Measurements from ENCODE around the gene ZFYVE16.
"Not testable (repeated sequence)": the region's sequence is repeated elsewhere in the genome, so short reads cannot be mapped to it uniquely, and the experiment has no call there.

The ZFYVE16 gene

DNA sequence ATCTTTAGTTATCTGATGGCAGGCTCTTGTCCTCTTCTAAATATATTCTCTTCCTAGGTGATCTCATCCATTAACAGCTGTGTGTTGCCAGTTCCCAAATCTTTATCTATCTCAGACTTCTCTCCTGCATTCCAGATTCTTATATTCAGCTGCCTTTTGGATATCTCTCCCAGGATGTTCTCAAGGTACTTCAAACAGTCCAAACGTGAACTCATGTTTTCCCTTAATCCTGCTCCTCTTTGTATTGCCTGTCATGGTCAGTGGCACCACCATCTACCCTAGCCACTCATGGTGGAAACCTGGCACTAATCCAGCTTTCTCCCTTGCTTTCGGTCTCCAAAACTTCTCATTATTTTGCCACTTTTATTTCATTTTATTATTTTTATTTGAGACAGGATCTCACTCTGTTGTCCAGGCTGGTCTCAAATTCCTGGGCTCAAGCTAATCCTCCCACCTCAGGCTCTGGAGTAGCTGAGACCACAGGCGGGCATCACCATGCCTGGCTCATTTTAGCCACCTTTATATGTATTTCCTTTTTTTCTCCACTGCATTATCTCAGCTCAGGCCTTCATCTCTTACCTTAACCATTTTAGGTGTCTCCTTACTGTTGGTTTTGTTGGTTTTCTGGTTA lies 3.8 kb downstream of the ZFYVE16 start:
- no peak for DNase-seq

DNA sequence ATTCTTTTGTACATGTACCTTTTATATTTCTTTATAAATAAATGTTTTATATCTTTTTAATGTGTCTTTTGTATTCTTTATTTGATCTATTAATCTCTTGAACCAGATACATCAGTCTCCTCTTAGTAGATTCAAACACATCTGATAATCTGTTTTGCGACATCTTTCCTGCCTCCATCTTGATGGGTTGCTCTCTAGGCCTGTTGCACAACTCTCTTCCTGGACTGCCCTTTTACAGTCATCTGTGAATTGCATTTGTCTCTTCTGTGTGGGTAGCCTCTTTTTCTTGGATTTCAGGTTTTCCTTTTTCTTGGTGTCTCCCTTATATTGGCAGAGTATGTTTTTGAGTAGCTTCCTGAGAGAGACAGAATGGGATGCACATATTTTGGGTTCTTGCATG lies 6.2 kb downstream of the ZFYVE16 start:
- DNase-seq: no peak

DNA sequence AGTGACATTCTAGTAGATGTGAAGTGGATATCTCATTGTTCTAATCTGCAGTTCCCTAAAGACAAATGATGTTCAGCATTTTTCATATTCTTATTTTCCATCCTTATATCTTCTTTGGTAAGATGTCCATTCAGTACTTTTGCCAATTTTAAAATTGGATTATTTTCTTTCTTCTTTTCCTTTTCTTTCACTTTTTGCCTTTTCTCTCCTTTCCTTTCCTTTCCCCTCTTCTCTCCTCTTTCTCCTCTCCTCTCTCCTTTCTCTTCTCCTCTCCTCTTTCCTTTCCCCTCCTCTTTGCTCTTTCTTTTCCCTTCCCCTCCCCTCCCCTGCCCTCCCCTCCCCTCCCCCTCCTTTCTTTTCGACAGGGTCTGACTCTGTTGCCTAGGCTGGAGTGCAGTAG lies 10.1 kb downstream of the ZFYVE16 start:
- DNase-seq: no peak

DNA sequence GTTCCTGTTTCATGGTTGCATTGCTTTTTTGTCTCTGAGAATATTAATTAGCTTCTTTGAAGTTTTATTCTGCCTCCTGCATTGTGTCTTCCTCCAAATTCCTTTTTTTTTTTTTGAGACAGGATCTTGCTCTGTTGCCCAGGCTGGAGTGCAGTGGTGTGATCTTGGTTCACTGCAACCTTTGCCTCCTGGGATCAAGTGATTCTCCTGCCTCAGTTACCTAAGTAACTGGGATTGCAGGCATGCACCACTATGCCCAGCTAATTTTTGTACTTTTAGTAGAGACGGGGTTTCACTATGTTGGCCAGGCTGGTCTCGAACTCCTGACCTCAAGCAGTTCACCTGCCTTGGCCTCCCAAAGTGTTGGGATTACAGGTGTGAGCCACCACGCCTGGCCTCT lies 16.5 kb downstream of the ZFYVE16 start:
- DNase-seq: not testable (repeated sequence)

DNA sequence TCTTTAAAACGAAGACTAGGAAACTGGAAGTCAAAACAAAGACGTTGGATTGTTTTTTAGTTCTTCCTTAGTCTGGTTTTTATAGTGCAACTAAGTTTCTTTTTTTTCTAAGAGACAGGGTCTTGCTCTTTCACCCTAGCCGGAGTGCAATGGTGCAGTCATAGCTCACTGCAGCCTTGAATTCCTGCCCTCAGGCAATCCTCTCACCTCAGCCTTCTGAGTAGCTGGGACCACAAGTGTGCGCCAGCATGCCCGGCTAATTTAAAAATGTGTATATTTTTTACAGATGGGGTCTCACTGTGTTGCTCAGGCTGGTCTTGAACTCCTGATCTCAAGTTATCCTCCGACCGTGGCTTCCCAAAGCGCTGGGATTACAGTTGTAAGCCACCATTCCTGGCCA lies 27.6 kb downstream of the ZFYVE16 start:
- no peak for DNase-seq

DNA sequence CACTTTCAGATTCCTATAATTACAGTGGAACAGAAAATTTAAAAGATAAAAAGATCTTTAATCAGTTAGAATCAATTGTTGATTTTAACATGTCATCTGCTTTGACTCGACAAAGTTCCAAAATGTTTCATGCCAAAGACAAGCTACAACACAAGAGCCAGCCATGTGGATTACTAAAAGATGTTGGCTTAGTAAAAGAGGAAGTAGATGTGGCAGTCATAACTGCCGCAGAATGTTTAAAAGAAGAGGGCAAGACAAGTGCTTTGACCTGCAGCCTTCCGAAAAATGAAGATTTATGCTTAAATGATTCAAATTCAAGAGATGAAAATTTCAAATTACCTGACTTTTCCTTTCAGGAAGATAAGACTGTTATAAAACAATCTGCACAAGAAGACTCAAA lies 29.5 kb downstream of the ZFYVE16 start:
- DNase-seq: no peak

DNA sequence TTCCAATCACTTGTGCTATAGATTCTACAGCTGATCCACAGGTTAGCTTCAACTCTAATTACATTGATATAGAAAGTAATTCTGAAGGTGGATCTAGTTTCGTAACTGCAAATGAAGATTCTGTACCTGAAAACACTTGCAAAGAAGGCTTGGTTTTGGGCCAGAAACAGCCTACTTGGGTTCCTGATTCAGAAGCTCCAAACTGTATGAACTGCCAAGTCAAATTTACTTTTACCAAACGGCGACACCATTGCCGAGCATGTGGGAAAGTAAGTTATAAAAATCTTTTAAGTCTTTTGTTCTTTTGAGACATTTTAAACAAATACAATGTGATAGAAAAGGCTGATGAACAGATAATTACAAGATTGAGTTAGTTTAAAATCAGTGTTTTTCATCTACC lies 30.9 kb downstream of the ZFYVE16 start:
- no peak for DNase-seq

DNA sequence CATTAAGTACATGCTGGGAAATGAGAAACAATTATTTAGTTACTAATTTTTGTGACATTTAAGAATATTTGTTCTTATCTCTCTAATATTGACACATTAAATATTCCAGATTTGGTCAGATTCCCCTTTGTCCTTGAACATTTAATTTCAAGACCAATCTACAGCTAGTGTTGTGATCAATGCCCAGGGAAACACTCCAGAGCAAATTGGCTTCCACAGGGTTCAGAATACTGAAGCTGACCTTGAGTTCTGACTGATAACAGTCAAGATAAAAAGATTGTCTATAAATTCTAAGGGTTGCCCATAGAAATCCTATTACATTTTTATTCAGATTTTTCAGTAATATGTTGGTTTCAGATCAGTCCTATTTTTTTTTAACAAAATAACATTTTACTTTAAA lies 31.3 kb downstream of the ZFYVE16 start:
- DNase-seq: no peak

DNA sequence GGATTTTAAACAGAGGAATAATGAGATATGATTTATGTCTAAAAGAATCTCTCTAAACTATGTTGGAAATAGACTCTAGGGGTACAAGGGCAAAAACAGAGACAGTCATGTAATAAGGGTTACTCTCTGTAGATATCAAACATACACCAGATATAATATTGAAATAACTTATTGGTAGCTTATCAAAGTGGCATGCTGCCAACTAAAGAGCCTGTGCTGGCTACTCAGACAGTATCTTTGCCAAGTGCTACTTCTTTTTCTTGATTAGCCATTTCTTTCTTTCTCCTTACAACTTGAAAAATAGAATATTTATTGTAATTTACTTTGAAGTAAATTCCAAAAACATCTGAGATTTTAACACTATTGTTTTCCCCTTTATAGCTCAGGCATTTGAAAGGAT lies 34.9 kb downstream of the ZFYVE16 start:
- DNase-seq: no peak

DNA sequence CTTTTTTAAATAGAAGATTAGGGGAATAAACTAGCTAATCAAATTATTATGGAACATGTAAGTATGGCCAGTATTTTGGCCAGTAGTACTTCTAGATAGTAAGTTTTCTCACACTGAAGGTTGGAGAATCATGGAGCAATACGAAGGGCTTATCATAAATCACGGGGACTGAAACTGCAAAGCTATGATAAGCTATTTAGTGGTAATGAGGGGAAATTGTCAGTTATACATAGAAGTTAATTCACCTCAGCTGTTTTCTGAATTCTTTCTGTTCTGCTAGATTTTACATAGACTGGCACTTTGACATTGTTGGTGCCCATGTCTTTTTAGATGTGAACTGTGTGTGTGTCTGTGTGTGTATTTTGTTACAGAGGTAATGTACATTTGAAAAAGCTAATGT lies 45.5 kb downstream of the ZFYVE16 start:
- no peak for DNase-seq

DNA sequence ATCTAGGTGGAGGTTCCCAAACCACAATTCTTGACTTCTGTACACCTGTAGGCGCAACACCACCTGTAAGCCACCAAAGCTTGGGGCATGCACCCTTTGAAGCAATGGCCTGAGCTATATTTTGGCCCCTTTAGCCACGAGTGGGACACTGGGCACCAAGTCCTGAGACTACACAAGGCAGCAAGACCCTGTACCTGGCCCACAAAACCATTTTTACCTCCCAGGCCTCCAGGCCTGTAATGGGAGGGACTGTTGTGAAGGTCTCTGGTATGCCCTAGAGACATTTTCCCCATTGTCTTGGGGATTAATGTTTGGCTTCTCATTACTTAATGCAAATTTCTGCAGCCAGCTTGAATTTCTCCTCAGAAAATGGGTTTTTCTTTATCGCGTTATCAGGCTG lies 55.4 kb downstream of the ZFYVE16 start:
- no peak for DNase-seq

DNA sequence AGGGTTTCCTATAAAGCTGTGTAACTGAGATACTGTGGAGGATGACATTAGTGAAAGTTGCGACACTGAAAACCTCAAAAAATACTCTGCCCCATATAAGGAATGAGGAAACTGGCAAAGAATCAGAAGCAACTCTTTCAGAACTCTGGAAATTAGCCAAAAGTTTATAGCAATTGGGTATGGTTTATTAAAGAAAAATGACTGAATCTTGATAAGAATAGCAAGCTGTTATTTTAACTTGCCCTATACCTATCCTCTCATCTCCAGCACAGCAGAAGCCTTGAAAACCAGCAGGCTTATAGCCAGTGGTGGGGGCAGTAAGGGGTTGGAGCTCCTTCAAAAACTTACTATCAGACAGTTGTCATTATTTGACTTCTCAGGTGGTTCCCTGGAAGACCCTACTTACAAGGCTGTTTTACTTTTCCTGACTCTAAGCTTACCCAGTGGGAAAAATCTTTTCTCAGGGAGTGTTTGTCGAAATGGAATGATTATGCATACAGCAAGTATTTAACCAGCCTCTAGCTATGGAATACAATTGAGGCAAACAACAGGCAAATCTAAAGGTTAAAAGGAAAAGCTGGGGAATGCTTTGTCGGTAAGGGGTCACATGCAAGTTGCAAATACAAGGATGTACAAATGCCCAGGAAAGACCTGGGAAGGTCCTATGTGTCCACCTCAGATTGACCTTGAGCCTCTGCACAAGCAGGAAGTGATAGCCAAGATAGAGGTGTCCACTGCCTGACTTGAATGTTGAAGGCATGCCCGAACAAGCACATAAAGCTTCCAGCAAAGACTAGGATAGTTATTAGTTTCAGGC lies 59.0 kb downstream of the ZFYVE16 start:
- DNase-seq: no peak

DNA sequence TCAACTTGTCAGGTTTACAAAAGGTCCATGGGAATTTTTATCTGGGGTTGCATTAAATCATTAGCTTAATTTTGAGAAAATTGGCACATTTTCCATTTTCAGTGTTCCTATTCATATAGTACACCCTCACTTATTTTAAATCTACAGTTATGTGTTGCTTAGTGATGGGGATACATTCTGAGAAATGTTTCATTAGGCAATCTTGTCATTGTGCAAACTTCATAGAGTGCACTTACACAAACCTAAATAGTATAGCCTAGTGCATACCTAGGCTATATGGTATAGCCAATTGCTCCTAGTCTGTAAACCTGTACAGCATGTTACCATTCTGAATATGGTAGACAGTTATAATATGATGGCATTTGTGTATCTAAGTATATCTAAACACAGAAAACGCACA lies 60.3 kb downstream of the ZFYVE16 start:
- no peak for DNase-seq

DNA sequence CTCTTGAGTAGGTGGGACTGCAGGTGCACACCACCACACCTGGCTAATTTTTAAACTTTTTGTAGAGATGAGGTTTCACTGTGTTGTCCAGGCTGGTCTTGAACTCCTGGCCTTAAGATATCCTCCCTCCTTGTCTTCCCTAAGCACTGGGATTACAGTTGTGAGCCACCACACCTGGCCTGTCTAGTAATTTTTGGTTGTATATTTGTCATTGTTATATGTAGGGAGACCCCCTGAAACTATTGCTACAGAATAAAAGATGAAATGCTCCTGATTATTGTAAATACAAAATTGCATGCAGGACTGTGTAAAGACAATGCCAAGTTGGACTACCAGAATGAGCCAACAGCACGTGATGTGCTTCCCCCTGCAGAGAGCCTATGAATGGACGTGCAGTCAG lies 62.8 kb downstream of the ZFYVE16 start:
- DNase-seq: not testable (repeated sequence)

DNA sequence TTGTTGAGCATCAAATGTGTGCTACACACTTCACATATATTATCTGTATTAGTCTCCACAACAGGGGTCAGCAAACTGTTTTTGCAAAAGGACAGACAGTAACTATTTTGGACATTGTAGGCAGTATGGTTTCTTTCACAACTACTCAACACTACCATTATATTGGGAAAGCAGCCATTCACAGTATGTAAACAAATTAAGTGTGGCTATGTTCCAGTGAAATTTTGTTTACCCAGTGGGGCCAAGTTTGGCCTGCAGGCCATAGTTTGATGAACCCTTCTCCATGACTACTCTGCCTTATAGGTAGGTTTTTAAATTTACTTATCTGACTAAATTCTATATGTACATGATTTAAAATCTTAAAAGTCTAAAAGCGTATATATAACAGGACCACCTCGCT lies 67.1 kb downstream of the ZFYVE16 start:
- DNase-seq: no peak

DNA sequence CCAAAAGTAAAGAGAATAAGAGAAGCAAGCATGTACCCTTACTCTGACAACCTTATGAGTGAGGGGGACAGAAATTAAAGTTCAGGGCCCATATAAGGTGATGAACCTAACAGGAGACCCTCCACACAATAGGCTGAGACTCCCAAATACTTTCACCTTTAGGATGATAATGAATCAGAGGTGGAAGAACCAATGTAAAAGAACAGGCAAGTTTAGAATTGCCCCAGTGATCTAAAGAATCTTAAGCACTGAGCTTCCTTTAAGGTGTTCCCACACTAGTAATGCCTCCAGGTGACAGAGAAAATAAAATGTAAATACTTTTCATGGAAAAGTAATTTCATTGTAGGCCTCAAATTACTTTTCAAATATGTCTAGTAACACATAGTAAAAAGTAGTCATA lies 71.8 kb downstream of the ZFYVE16 start:
- DNase-seq: no peak

DNA sequence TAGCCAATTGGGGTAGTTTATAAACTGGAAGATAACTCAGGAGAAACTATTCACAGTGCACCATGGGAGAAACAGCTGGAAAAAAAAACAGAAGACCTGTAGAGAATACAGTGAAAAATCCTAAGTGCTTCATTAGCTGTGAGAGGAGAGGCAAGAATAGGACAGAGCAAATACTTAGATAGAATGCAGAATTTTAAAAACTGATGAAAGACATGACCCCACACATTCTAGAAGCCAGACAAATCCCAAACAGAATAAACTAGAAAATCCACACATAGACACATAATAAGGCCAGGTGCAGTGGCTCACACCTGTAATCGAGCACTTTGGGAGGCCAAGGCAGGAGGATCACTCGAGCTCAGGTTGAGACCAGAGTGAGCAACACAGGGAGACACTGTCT lies 72.5 kb downstream of the ZFYVE16 start:
- DNase-seq: no peak

DNA sequence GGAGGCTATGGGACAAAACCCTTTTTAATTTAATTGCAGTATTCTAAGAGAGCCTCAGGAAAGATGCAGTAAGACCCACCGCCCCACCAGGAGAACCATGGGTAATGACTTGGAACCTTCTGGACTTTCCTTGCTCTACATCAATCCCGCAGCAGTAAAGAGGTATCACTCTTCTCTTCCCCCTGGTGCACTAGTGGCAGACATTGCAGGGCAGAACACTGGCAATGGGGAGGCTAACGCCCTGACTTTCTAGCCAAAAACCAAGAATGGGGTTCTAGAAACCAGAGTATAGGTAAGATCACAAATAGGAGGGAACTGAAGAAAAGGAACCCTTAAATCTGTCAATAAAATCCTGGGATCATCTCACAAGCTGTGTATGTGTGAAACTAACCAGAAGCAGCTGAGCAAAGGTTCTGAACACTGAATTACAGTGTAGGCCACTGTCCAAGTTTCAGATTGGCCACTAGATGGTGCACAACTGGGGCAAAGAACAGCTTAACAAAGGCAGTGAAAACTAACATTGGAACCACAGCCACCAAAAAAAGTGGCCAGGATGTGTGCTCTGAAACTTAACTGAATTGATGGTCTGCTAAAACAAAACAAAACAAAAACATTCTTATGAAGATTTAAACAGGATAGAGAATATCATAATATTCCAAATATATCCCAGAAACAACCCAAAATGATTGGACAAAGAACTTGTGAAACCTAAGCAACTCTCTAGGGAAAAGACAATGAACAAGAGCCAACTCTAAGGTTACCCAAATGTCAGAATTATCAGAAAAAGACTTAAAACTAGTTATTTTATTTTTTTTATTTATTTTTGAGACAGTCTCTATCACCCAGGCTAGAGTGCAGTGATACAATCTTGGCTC lies 73.4 kb downstream of the ZFYVE16 start:
- DNase-seq: peak in 2 of 6 experiments; percentile 7 to 25

DNA sequence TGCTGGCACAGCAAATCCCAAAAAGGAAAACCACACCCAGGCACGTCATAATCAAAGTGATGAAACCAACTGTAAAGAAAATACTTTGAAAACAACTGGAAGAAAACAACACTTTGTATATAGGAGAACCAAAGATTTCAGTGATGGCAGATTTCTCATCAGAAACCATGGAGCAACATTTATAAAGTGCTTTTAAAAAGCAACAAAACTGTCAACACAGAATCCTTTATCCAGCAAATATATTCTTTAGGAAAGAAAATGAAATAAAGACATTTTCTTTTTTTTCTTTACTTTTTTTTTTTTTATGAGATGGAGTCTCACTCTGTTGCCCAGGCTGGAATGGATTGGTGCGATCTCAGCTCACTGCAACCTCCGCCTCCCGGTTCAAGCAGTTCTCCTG lies 74.7 kb downstream of the ZFYVE16 start:
- DNase-seq: no peak

DNA sequence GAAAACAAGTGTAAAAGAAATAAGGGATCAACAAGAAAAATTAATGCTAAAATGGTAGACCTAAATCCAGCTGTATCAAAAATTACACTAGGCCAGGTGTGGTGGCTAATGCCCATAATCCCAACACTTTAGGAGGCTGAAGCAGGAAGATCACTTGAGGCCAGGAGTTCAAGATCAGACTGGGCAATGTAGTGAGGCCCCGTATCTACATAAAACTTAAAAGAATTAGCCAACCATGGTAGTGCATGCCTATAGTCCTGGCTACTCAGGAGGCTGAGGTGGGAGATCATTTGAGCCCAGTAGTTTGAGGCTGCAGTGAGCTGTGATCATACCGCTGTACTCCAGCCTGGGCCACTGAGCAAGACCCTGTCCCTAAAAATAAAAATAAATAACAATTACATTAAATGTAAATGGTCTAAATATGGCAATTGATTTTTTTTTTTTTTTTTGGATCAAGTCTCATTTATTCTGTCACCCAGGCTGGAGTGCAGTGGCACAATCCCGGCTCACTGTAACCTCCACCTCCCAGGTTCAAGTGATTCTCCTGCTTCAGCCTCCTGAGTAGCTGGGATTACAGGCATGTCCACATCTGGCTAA lies 75.9 kb downstream of the ZFYVE16 start:
- no peak for DNase-seq

DNA sequence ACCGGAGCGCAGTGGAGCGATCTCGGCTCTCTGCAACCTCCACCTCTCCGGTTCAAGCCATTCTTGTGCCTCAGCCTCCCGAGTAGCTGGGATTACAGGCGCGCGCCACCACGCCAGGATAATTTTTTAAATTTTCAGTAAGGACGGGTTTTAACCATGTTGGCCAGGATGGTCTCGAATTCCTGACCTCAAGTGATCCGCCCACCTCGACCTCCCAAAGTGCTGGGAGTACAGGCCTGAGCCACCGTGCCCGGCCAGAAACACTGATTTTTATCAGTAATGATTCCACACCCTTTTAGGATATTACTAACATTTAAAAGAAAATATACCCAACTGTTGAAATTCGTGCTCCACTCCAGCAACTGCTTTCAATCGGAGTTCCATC lies 79.6 kb downstream of the ZFYVE16 start:
- DNase-seq: no peak

DNA sequence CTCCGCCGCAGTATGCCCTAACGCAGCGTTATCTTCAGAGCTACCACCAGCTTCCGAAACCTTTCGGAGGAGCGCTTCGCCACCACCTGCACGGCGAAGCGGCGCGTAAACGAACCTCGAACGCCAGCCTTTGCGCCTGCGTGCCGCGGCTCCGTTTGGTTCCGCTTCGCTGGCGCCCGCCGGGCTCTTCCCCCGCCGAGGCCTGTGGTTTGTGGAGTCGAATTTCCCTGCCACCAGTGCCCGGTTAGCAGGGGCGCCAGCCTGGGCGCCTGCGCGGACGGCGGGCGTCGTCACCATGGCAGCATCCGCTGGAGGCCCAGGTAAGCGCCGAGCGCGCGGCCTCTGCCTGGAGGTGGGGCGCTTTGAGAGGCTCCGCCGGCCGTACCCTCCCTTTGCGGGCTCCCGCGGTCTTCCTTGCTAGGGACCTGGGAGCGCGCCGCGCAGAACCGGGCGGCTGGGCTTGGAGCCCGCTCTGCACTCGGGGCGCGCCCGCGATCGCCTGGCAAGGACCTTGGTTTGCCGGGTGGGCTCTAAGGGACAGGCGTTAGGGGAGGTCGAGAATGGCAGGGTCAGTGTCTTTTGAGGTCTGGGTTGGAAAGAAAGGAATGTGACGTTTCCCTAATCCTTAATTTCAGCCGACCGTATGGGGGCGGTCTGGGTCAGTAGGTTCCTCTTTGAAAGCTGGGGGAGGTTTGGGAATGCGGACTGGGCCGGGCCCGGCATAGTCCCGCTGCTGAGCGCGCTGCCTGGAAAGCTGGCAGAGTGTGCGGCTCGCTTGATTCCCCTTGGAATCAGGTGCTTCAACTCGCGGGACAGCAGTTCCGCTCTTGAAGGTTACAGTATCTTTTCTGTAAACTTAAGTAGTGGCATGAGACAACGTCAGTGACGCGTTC lies 80.2 kb downstream of the ZFYVE16 start, which contains the start of gene FAM151B:
Gene FAM151B (plus strand): TSS at position 272 of the 893 bp plus-strand sequence. CDS start 24 bp downstream, at position 296.
- peak; percentile 69 to 84 (median 81) for DNase-seq

All from stimulated activated naive CD4-positive, alpha-beta T cell (primary cell).